NCI-H187 (cell line): ENCODE measurements around the gene KISS1R.
A peak's percentile ranks its signal among the peaks of the same experiment; 100 is the strongest.

ENCODE experiments used
- DNase-seq, 2 experiments: peaks; one replicate each; lab custom pipeline; 2025; lab: John Stamatoyannopoulos, UW

The KISS1R gene

GRCh38 chr19:920051-920864, 3.1 kb downstream of the KISS1R start:
- DNase-seq, result peak in 1 of 2 experiments; percentile 30

GRCh38 chr19:924553-925086, 7.5 kb downstream of the KISS1R start:
- DNase-seq, result no peak

GRCh38 chr19:925087-925525, 8.0 kb downstream of the KISS1R start:
- no peak for DNase-seq

GRCh38 chr19:925526-926322, 8.6 kb downstream of the KISS1R start, which contains the start of gene ARID3A:
TSS of gene ARID3A (plus strand) at chr19:926035. CDS start at chr19:929529, 3,494 bp downstream.
- peak; percentile 76 to 78 for DNase-seq

- DNase-seq, result no peak
Measured at GRCh38 chr19:926323-926588, 9.1 kb downstream of the KISS1R start.

GRCh38 chr19:926589-927350, 9.6 kb downstream of the KISS1R start:
- no peak for DNase-seq

- no peak for DNase-seq
Measured at GRCh38 chr19:927351-927779, 10.2 kb downstream of the KISS1R start.

DNA sequence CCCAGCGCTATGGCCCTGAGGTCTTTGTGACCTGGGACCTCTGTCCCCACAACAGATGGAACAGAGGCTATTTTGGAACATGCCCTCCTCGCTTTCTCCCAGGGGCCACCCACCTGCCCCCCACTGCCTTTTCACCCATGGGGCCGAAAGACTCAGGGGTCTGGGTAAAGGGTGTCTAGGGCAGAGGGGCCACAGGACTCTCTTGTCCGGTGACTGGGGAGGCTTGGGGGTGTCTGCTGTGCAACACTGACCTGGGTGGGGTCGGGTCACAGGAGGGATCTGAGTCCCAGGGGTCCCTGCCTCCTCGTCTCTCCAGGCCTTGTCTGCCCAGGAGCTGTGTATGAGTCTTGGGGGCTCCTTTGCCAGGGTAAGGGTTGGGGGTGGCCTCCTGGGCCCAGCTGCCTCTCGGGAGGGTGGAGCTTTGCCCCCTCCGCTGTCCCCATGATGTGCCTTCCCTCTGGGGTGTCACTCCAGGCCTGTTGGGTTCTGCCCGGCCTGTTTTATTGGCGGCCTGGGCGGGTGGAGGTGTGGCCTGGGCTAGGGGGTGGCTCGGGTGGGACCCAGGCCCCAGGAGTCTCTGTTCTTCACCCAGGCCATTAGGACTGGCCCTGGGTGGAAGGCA, 10.8 kb downstream of the KISS1R start:
- DNase-seq, result no peak

GRCh38 chr19:928471-929202, 11.5 kb downstream of the KISS1R start:
- DNase-seq, result no peak

GRCh38 chr19:929203-929890, 12.2 kb downstream of the KISS1R start:
- no peak for DNase-seq

GRCh38 chr19:929891-930258, 12.7 kb downstream of the KISS1R start:
- DNase-seq, result no peak

GRCh38 chr19:931860-932647, 14.9 kb downstream of the KISS1R start:
- no peak for DNase-seq

DNA sequence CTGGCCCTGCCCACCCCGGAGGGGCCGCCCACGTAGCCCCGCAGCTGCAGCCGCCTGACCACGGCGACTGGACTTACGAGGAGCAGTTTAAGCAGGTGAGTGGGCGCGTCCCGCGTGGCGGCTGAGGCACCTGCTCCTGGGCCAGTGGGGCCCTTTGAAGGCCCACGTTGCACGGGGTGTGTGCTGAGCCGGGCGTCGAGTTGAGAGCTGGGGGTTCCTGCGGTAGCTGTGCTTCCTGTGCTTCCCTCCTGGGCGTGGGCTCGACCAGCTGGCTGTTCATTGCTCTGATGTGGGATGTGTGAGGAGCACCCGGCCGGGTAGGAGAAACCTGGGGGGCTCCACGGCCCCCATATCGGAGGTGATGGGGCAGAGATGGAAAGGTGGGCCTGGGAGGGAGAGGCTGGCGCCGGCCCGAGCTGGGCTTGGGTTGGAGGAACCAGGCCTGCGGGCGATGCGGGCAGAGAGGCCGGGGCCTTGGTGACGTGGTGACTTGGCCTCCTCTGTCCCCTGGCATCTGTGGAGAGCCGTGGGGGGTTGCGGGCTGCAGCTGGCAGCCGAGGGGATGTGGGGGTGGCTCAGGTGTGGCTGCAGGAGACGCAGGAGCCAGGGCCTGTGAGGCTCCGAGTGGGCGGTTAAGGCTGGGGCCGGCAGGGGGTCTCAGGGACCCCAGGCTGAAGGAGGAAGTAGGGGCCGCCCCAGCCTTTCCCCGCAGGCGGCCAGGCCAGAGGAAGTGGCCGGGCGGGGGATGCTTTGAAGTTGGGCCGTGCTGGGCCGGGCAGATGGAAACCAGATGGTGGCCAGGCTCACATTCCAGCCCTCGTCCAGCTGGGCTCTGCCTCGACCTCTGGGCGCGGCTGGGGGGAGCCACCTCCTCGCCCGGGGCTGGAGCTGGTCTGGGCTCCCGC, 15.8 kb downstream of the KISS1R start:
- DNase-seq, result no peak

DNA sequence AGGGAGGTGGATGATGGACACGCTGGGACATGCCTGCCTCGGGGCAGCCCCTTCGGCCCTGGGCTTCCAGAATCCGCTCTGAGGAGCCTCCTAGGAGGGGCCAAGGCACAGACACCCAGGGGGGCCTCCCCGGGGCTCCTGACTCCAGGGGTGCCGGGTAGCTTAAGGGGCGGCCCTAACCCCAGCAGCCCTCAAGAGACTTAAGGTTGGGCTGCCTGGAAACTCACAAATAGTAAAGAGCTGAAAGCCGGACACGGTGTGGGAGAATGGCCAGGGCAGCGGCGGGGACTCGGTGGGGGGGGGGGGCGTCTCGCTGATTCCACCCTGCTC, 16.4 kb downstream of the KISS1R start:
- no peak for DNase-seq

DNA sequence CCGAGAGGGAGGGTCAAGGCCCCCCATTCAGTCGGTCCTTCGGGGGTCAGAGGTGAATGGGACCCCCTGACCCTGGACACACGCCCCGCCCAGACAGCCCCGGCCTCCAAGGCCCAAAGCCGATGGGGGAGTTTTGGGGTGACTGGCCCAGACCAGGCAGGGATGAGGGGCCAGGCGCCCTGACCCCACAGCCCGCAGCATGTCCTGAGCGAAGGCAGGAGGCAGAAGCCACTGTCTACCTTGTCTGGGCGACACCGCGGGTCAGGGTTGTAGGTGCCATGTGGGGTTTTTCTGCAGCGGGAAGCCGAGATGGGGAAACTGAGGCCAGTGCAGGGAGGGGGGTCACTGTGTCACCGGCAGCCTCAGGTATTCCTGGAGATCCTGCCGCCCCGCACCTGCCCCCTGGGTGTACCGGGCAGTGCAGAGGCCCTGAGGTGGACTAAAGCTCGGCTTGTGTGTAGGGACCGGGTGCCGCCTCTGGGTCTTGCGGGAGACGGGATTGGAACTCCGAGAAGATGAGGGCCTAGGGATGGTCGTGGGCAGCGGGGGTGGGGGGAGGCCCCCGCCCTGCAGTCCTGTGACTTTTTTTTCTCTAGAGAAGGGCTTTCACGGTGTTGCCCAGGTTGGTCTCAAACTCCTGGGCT, 17.2 kb downstream of the KISS1R start:
- no peak for DNase-seq

GRCh38 chr19:934865-935479, 17.8 kb downstream of the KISS1R start:
- no peak for DNase-seq

GRCh38 chr19:936175-936546, 19.0 kb downstream of the KISS1R start:
- DNase-seq, result no peak

DNA sequence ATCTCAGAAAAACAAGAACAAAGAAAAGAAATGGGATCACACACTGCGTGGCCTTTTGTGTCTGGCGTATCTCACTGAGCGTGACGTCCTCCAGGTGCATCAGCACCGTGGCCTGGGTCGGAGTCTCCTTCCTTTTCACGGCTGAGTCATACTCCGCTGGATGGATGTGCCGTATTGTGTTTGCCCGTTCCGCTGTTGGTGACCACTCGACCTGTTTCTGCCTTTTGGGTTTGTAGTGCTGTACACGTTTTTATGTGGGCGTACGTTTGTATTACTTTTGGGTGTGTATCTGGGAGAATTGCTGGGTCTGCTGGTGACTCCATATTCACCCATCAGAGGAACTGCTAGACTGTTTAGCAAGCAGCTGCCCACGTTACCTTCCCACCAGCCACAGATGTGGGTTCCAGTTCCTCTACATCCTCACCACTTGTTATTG, 20.1 kb downstream of the KISS1R start:
- DNase-seq, result no peak
